Urothelium cell line (cell line): ENCODE results near the gene USP31.
"Not testable (repeated sequence)": the region's sequence is repeated elsewhere in the genome, so short reads cannot be mapped to it uniquely, and the experiment has no call there.

Experiments used
- DNase-seq: peaks from one replicate; pipeline ENCODE4 v3.0.0; 2011; ENCODE audit warnings: low spot score, mixed read lengths
- FAIRE-seq: peaks from 2 replicates; lab custom pipeline; 2011; peaks lifted over from hg19 to GRCh38; lab: Jason Lieb, UNC

The USP31 gene

DNA sequence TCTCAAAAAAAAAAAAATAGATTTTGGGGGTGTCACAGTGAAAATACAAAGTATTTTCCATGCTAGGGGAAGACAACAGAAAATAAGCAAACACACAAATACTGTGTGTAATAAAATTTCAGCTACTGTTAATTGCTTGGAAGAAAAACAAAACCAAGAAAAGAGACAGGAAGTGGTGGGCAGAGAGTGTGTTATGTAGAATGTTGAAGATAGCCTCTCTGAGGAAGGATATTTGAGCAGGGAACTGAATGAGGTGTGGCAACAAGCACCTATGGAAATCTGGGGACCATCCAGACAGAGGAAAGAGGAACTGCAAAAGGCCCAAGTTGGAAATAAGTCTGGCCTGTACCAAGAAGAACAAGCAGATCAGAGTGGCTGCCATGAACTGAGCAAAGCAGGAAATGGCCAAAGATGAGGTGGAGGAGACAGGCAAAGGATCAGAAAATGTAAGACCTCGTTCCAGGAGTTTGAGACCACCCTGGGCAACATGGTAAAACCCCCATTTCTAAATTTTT lies 7.8 kb upstream of the USP31 start:
- FAIRE-seq, result no peak

DNA sequence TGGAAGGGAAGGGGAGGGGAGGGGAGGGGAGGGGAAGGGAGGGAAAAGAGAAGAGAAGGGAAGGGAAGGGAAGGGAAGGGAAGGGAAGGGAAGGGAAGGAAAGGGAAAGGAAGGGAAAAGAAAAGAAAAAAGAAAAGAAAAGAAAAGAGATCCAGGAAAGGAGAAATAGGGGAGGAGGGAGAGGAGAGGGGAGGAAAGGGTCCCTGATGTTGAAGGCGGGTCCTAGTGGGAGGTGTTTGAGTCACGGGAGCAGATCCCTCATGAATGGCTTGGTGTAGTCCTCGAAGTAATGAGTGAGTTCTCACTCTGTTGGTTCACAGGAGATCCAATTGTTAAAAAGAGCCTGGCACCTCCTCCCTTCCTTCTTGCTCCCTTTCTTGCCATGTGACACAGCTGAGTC lies 6.9 kb upstream of the USP31 start:
- FAIRE-seq (no peak), DNase-seq (no peak)

More for the DNA sequence above, 7.8 kb upstream of the USP31 start:
- DNase-seq, result no peak

DNA sequence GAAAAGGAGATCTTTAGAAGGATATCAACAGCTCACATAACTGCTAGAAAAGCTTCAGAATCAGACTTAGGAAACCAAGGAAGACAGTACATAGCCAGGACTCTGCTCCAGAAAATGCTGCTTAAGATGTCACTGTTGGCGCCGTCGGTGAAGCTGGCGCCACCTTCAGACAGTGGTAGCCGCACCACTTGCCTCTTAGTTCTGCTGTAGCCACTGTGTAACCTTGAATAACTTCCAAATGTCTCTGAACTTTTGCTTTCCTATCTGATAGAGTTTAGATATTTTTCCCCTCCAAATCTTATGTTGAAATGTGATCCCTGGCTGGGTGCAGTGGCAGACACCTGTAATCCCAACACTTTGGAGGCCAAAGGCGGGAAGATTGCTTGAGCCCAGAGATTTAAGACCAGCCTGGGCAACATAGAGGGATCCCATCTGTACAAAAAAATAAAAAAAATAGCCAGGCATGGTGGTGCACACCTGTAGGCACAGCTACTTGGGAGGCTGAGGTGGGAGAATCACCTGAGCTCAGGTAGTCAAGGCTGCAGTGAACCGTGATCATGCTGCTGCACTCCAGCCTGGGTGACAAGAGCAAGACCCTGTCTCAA lies 6.3 kb upstream of the USP31 start:
- FAIRE-seq, result no peak
- no peak for DNase-seq

DNA sequence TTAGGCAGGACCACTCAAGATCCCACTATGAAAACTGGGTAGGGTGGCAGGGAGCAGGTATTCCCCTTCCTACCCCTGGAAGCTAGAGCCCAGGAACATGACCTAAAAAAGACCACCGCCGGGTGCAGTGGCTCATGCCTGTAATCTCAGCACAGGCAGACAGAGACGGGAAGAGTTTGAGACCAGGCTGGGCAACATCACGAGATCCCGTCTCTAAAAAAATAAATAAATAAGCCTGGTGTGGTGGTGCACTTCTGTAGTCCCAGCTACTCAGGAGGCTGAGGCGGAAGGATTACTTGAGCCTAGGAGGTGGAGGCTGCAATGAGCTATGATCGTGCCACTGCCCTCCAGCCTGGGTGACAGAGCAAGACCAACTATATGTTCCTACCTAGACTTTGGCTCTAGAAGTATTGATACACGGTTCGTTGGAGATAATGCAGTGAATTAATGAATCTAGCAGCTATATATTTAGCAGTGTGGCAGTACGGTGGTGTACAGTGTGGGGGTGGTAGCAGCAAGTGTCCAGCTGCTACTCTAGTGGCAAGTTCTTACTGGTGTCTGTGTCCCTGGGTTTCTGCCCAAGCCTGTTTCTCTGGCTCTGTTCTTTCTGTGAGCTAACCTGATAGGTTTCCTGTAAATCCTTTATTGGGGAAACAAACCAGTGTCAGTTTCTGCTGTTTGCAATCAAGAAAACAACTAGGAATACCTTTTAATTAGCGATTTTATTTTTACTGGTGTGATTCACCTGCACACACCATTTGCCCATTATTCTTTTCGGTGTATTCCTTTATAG lies 3.3 kb upstream of the USP31 start:
- FAIRE-seq, result no peak
- no peak for DNase-seq

DNA sequence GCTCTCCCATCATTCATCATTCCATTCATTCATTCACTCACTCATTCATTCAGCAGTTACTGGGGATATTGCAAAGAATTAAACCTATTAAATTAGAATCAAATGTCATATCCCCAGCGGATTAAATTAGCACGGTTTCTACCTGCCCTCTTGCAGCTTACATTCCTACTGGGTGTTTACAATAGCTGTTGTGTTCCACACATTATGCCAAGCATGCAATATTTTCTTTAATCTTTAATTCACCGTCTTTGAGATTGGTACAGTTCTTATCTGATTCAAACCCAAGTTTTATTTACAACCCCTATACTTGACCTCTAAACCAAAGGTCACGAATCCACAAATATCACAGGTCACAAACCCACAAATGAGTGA lies 727 bp upstream of the USP31 start:
- DNase-seq (no peak), FAIRE-seq (no peak)

DNA sequence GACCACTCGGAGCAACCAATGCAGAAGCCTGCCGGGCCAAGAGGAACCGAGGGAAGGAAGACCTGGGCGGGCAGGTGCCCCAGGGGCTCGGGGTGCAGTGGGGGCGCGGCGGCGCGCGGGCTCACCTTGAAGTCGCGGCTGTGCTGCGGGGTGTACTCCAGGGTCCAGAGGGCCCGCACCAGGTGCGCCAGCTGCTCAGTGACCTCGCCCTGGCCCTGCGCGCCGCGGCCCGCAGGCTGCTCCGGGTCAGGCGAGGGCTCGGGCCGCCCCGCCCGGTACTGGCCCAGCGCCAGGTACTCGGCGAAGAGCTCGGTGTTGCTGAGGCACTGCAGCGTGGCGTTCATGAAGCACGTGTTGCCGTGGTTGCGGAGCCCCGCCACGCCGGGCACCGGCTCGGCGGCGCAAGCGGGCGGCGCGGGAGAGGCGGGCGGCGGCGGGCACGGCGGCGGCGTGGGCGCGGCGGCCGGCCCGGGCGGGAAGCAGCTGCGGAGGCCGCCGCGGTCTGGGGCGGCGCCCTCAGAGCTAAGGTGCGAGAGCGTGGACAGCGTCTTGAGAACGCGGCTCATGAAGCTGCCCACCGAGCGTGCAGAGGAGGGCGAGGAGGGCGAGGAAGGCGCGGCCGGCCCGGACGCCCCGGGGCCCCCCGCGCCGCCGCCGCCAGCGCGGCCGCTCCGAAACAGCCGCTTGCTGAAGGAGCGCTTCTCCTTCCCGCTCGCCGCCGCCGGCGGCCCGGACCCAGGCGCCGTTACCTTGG lies 562 bp downstream of the USP31 start:
- FAIRE-seq (no peak), DNase-seq (peak; percentile 50)

DNA sequence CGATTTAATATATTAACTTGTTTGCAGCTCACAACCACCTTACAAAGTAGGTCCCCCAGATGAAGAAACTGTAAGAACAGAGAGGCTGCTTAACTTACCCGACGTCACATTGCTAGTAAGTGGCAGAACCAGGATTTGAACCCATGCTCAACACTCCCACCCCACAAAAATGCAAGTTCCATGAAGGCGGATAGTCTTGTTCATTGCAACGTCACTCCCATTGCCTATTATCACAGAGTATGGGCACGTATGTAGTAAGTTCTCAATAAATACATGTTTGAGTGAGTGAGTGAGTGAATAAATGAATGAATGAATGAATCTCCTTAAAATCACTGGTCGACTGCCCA lies 1.1 kb downstream of the USP31 start:
- FAIRE-seq (no peak), DNase-seq (no peak)

DNA sequence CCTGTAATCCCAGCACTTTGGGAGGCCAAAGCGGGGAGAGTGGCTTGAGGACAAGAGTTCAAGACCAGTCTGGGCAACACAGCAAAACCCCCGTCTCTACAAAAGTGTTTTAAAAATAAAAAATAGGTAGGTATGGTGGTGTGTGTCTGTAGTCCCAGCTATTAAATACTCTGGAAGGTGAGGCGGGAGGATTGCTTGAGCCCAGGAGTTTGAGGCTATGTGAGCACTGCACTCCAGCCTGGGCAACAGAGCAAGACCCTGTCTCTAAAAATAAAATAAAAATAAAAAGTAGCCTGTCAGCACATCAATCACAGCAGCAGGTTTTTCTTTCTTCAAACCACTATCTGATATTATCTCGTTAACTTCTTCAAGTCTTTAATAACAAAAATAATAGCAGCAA lies 1.6 kb downstream of the USP31 start:
- DNase-seq, result no peak
- FAIRE-seq, result no peak

DNA sequence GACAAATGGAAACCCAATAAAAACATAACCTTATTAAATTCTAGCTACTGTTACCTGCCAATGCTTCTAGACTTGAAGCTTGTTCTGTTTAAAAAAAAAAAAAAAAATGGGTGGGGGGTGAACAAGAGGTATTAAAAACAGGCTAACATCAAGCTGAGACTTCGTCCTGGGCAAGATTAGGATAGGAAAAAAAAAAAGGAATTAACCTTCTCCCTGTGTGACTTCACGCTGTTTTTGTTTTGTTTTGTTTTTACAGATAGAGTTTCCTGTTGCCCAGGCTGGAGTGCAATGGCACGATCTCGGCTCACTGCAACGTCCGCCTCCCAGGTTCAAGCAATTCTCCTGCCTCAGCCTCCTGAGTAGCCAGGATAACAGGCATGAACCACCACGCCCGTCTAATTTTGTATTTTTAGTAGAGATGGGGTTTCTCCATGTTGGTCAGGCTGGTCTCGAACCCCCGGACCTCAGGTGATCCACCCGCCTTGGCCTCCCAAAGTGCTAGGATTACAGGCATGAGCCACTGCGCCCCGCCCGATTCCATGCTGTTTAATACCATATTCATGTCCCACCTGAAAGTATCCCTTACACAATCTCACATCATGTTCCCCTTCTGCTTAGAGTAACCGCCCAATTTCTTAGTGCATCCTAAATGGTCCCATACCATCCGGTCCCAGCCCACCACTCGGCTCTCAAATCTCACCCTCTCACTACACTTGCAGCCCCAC lies 2.2 kb downstream of the USP31 start:
- DNase-seq (no peak), FAIRE-seq (no peak)

DNA sequence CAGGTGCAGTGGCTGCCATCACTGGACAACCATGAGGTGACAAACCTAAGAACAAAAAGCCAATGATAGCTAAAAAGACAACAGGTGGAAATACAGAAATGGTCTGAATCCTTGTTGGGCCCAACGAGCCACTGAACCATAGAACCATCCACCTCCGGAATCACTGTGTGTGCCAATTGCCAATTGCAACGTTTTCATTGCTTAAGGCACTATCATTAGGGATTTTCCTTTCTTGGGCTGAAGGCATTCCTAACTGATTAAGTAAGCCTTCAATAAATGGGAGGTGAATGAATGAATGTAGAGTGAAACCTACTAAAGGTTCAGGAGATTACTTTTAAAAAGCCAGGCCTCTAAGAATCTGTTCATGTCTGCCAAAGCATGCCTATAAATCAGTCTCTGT lies 3.6 kb downstream of the USP31 start:
- DNase-seq, result no peak
- no peak for FAIRE-seq

DNA sequence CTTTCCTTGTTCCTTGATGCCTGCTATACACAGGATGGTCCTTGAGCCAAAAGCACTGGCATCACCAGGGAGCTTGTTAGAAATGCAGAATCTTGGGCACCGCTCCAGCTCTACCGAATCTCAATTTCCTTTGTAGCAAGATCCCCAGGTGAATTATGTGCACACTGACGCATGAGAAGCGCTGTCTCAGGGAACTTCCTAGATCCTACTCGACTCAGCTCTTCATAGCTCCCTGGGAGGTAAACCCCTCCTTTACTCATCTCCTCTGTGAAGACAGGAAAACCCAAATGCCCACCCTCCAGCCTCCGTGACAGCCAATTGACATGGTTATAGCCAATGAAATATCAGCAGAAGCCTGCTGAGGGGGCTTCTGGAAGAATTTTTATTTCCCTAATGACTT lies 4.1 kb downstream of the USP31 start:
- FAIRE-seq, result no peak
- no peak for DNase-seq

DNA sequence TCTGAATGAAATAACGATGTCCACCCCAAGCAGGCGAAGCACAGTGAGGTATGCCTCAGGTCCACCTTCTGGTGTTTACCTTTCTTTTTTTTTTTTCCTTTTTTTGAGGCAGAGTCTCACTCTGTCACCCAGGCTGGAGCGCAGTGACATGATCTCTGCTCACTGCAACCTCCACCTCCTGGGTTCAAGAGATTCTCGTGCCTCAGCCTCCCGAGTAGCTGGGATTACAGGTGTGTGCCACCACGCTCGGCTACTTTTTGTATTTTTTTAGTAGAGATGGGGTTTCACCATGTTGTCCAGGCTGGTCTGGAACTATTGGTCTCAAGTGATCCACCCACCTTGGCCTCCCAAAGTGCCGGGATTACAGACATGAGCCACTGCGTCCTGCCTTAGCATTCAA lies 4.9 kb downstream of the USP31 start:
- not testable (repeated sequence) for FAIRE-seq, DNase-seq

DNA sequence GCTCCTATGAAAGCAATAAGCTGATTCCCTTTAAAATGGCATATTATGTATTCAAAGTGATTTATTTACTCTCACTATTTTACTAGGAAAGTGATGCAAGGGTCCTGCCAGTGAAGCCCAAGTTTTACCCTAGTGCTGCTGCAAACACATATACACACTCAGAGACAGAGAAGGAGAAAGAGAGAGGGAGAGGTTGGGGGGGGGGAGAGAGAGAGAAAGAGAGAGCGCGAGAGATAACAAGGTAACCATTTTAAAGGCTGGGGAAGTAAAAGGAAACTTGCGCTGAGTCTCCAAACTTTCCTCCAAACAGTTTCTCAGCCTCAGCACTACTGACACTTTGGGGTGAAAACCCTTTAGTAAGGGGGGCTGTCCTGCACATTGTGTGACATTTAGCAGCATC lies 5.9 kb downstream of the USP31 start:
- FAIRE-seq, result no peak
- no peak for DNase-seq

DNA sequence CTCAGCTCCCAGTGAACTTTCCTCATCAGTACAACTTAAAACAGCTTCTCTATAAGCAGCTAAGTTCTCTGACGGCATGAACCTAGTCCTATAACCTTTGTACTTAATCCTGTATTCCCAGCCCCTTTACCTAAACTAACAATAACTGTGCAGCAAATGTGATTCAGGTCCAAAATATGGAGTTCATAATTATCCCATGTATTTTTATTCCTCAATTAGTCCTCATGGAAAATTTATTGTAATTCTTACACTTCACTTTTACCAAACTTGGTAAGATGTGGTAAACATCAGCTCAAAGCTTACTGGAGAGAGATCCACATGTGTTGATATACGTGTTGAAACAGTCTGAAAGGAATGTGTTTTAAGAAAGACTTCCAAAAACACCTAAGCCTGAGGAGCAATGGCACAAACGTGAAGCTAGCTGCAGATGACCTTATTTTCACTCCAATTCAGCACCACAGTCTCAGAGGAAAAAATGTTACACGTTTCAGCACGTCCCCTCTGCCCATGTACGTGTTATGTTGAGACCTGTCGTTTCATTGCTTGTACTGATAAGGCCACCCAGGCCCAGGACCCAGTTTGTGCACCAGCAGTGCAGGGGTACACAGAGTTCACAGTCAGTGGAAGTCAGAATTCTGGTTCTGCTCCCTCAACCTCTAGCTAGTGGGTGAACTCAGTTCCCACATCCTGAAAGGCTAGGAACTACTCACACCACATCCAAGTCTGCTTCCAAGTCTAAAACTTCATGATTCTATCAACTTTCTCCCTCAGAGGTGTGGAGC lies 7.1 kb downstream of the USP31 start:
- DNase-seq (no peak), FAIRE-seq (no peak)

DNA sequence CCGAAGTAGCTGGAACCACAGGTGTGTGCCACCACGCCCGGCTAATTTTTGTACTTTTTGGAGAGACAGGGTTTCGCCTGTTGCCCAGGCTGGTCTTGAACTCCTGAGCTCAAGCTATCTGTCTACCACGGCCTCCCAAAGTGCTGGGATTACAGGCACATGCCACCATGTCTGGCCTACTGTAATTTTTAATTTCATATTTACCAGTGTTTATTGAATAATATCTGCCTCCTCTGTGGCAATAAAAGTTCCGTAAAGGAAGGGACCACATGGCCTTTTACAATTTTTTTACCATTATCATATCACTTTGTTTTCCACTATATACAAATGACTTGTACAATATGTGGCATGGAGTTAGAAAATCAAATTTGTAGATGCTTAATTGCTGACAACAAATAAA lies 7.8 kb downstream of the USP31 start:
- FAIRE-seq (no peak), DNase-seq (no peak)

DNA sequence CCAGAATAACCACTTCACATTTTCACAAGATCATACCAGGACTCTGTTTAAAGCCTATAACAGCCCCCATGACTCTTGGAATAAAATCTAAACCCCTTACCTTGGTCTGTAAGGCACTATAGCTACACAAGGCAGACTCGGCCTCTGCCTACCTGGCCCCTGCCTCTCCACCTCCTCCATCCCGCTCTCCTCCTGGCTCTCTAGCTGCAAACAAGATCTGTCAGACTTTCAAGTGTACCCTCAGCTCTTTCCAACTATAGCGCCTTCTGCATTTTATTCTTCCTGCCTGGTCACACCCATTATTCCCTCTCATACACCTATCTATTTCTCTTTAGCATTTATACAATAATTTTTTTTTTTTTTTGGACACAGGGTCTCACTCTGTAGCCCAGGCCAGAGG lies 8.2 kb downstream of the USP31 start:
- DNase-seq (no peak), FAIRE-seq (no peak)

DNA sequence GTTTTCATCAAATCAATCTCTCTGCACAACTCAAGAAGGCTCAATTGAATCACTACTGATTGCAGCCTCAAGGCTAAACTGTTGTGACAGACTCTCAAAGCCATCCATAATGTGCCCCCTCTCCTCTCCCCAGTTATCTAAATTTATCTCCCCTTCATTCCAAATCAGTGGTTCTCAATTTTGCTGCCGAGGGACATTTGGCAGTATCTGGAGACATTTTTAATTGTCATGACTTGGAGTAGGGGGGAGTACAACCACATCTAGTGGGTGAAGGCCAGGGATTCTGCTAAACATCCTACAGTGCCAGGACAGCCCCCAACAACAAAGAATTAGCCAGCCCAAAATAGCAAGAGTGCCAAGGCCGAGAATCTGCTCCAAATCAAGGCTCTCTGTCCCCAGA lies 9.1 kb downstream of the USP31 start:
- FAIRE-seq, result no peak

DNA sequence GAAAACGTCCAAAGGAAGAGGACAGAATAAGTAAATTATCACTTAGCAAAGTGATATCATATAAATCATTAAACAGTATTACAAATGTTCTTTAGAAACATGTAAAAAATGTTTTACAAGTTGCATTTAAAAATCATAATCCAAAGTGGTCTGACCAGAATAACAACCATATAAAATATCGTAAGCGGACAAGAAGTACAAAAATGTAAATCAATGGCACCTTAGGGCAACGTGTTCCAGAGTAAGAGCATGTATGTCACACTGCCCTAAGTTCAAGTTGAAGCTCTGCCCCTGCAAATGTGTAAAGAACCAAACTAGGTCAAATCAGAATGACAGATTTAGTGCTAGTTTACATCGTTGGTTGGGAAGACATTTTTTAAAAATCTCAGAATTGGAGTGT lies 11.4 kb downstream of the USP31 start:
- DNase-seq, result no peak
- FAIRE-seq, result no peak

More for the DNA sequence above, 9.1 kb downstream of the USP31 start:
- DNase-seq, result no peak

DNA sequence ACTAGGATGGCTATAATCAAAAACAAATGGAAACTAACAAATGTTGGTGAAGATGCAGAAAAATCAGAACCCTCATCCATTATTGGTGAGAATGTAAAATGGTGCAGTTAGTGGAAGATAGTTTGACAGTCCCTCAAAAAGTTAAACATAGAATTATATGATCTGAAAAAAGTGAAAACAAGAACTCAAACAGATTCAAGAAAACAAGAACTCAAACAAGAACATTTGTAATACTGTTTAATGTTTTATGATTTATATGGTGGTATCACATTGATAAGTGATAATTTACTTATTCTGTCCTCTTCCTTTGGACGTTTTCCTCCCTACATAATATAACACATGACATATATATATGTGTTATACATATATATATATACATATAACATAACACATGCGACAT lies 12.0 kb downstream of the USP31 start:
- DNase-seq (no peak), FAIRE-seq (no peak)

DNA sequence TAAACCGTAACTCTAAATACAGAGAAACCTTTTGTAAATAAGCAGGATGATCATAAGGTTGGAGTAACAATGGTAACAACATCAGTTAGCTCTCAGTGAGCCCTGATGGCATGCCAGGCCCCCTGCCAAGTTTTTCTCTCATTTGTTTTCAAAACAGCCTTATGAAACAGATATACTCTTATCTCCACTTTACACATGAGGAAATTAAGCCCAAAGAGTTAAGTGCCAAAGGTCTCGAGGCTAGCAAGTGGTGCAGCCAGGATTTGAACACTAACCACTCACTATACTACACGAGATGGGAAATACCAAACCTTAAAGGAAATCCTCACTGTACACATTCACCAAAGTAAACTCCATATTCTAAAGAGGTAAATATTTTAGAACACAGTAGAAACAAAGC lies 15.0 kb downstream of the USP31 start:
- no peak for DNase-seq
- FAIRE-seq, result no peak
